ENCODE results near the gene TPGS1. TPM values are rescaled to one million over a fixed set of nuclear protein-coding genes. Genes with fewer than 3 reads are reported as not detected.

Gene TPGS1
- total RNA-seq, 1 experiment from 2014 or later = 11.5 TPM

- POLR2A ChIA-PET = no interaction called here
- BruUV-seq (replicated peaks) = no TSS peak
- Mint-ChIP-seq H3K4me3 (ENCODE audit: unreplicated experiment) (no peak overlapping the region), H3K27ac (ENCODE audit: unreplicated experiment) (no peak overlapping the region), H3K9me3 (ENCODE audit: unreplicated experiment) (no peaks in the 10 kb centered on the region), H3K36me3 (ENCODE audit: insufficient read depth, unreplicated experiment) (peaks cover 40% of the 10 kb centered on the region), H3K27me3 (ENCODE audit: insufficient read depth, unreplicated experiment) (no peaks in the 10 kb centered on the region), H3K4me1 (ENCODE audit: low read depth, unreplicated experiment) (no peaks in the 10 kb centered on the region)
- H3K4me1 ChIP-seq = peaks cover 12% of the 10 kb centered on the region; the same call in 1 of the 2 replicates
- no peaks in the 10 kb centered on the region for H3K27me3 ChIP-seq (replicated peaks; ENCODE audit: control insufficient read depth, insufficient read depth, low read length)
- CTCF ChIA-PET = no interaction called here
- intact Hi-C loops (cut with micrococcal nuclease; ENCODE audit: unreplicated experiment) = no loop called here
- no peak overlapping the region for H3K4me3 ChIP-seq (ENCODE audit: low read depth, low read length)
- peaks cover 1% of the 10 kb centered on the region; the same call in 1 of the 2 replicates for H3K36me3 ChIP-seq (ENCODE audit: control insufficient read depth, insufficient read depth, low read length)
- DNase-seq = no peak
- TF ChIP-seq CTCF (IDR thresholded peaks at IDR 0.05; ENCODE audit: insufficient read depth in 1 of 2, low read depth in 1 of 2, low read length in 1 of 2, severe bottlenecking in 1 of 2, unreplicated experiment in 1 of 2) = no peak
- no peaks in the 10 kb centered on the region for H3K9me3 ChIP-seq
Measured at GRCh38 chr19:536031-536880, 29.0 kb downstream of the TPGS1 start.

GRCh38 chr19:536881-537404, 29.6 kb downstream of the TPGS1 start:
- Histone ChIP-seq H3K36me3 (ENCODE audit: control insufficient read depth, insufficient read depth, low read length) (peaks cover 1% of the 10 kb centered on the region; the same call in 1 of the 2 replicates), H3K4me1 (peaks cover 12% of the 10 kb centered on the region; the same call in 1 of the 2 replicates), H3K4me3 (ENCODE audit: low read depth, low read length) (no peak overlapping the region), H3K9me3 (no peaks in the 10 kb centered on the region), H3K27me3 (replicated peaks; ENCODE audit: control insufficient read depth, insufficient read depth, low read length) (no peaks in the 10 kb centered on the region)
- ChIA-PET POLR2A (no interaction called here), CTCF (no interaction called here)
- DNase-seq = no peak
- Mint-ChIP-seq H3K4me3 (ENCODE audit: unreplicated experiment) (no peak overlapping the region), H3K9me3 (ENCODE audit: unreplicated experiment) (no peaks in the 10 kb centered on the region), H3K36me3 (ENCODE audit: insufficient read depth, unreplicated experiment) (peaks cover 40% of the 10 kb centered on the region), H3K27me3 (ENCODE audit: insufficient read depth, unreplicated experiment) (no peaks in the 10 kb centered on the region), H3K27ac (ENCODE audit: unreplicated experiment) (no peak overlapping the region), H3K4me1 (ENCODE audit: low read depth, unreplicated experiment) (no peaks in the 10 kb centered on the region)
- no peak for TF ChIP-seq CTCF (IDR thresholded peaks at IDR 0.05; ENCODE audit: insufficient read depth in 1 of 2, low read depth in 1 of 2, low read length in 1 of 2, severe bottlenecking in 1 of 2, unreplicated experiment in 1 of 2)
- intact Hi-C loops (cut with micrococcal nuclease; ENCODE audit: unreplicated experiment) = no loop called here
- BruUV-seq (replicated peaks) = no TSS peak

GRCh38 chr19:538641-539428, 31.5 kb downstream of the TPGS1 start:
- POLR2A ChIA-PET = no interaction called here
- no peak for DNase-seq
- Mint-ChIP-seq H3K4me1 (ENCODE audit: low read depth, unreplicated experiment) (no peaks in the 10 kb centered on the region), H3K27ac (ENCODE audit: unreplicated experiment) (no peak overlapping the region), H3K36me3 (ENCODE audit: insufficient read depth, unreplicated experiment) (peaks cover 37% of the 10 kb centered on the region), H3K9me3 (ENCODE audit: unreplicated experiment) (no peaks in the 10 kb centered on the region), H3K27me3 (ENCODE audit: insufficient read depth, unreplicated experiment) (no peaks in the 10 kb centered on the region), H3K4me3 (ENCODE audit: unreplicated experiment) (no peak overlapping the region)
- Histone ChIP-seq H3K27me3 (replicated peaks; ENCODE audit: control insufficient read depth, insufficient read depth, low read length) (no peaks in the 10 kb centered on the region), H3K4me3 (ENCODE audit: low read depth, low read length) (no peak overlapping the region), H3K4me1 (peaks cover 2% of the 10 kb centered on the region; the same call in 1 of the 2 replicates), H3K36me3 (ENCODE audit: control insufficient read depth, insufficient read depth, low read length) (peaks cover 1% of the 10 kb centered on the region; the same call in 1 of the 2 replicates), H3K9me3 (no peaks in the 10 kb centered on the region)
- no TSS peak for BruUV-seq (replicated peaks)
- CTCF ChIA-PET = no interaction called here
- intact Hi-C loops (cut with micrococcal nuclease; ENCODE audit: unreplicated experiment) = no loop called here
- no peak for TF ChIP-seq CTCF (IDR thresholded peaks at IDR 0.05; ENCODE audit: insufficient read depth in 1 of 2, low read depth in 1 of 2, low read length in 1 of 2, severe bottlenecking in 1 of 2, unreplicated experiment in 1 of 2)
